K562 treated with DMSO at 1 percent for 4 hours (cell line): Measurements from ENCODE around the gene NUP62. TPM values are rescaled to one million over a fixed set of nuclear protein-coding genes. Genes with fewer than 3 reads are reported as not detected.

Source experiments
- total RNA-seq: library from RNA; unstranded; fragments of 300-600 nt; gene quantifications from 2 replicates; pipeline ENCODE4 v1.2.3, GENCODE V29; 2022; ENCODE audit not compliant: insufficient read depth

NUP62 gene
- total RNA-seq, result 53.4 and 64.9 TPM in 2 replicates

GRCh38 chr19:49929121-49929610 lies at the start of gene NUP62, which contains the start of gene ATF5:
TSS of gene NUP62 (minus strand) at chr19:49929504. CDS start at chr19:49909807, 19,697 bp downstream.
TSS of gene ATF5 (plus strand) at chr19:49929205. CDS start at chr19:49930851, 1,646 bp downstream.

DNA sequence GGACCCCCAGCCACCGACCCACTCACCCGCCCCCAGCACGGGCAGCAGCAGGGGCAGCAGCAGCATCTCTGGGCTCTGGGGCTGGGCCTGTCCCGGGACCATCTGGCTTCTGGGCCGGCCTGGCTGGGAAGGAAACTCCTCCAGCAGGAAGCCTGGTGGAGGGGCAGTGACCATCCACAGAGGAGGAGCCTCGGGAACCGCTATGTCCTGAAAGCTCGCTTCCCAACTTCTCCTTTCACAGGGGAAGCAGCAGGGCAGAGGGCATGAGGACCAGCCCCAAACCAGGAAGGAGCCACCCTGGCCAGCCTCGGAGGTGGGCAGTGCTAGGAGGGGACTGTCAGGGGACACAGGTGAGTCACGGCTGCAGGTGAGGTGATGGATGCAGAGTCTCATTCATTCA lies 31.7 kb upstream of the NUP62 start, which contains the start of gene SIGLEC11:
TSS of gene SIGLEC11 (minus strand) at position 193 of the 400 bp plus-strand sequence. CDS start at position 102, 91 bp downstream.

DNA sequence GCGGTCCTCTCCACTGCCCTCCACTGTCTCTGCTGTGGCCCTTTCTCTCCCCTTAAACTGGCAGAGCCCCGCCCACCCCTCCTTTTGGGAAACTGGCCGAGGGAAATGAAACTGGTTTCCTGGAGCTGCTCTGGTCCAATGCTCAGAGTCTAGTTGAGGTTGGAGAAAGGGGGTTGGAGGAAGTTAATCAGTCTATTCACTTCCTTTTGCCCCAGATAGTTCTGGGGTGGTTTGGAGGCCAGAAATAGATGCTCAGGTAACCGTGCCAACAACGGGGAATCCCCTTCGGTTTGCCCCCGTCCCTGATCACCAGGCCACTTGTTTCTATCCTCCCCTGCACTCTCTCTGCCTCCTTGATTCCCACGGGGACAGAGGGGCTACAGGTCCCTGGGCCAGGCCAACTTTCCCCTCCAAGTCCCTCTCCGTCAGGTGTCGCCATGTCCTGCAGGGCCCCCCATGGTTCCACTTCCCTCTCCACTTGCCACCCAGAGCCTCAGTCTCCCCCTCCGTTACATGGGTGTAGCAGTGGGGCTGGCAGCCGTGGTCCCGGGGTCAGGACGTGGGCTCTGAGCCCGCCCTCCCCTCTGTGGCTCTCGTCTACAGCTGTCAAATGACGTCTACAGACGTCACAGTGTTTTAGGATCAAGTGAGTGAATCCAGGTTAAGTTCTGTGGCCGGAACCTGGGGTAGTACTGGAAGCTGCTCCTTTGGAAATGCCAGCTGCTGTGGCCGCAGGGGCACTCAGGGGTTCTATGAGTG lies 32.3 kb downstream of the NUP62 start, which contains the start of gene IL4I1:
TSS of gene IL4I1 (minus strand) at position 25 of the 759 bp plus-strand sequence. CDS start 727 bp downstream, outside the sequence.

DNA sequence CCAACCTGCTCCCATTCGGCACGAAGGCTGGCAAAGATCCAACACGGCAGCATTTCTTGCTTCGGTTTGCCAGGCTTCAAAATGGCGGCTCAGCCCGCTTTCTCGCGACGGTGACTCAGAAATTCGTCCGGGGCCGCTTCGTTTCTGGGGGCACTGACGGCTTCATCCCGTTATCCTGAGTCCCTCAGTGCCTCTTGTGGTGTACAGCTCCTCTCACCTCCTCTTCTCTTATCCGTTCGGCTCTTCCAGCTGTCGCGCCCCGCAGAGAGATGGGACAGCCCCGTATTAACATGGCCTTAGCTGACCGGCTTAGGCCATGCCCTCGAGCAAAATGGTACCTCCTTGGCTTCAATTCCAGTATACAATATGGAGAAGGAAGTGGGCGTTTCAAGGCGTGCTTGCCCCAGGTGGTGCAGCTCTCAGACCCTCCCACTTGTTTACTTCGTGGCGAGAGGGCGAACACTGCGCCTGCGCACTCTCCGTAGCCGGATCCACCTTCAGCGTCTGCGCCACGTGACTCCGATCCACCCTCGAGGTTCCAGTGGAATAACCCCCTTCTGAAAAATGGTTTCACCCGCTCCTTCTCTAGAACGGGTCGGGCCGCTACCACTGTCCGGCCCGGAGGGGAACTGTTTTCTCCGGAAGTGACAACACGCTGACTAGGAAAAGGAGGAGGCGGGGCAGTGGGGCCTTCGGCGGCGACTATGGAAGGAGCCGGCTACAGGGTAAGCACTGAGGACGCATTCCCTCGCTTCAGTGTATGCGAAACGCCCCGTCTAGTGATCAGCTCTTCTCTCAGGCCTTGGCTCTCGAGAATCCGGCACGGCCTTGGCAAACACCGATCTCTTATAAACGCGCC lies 52.1 kb downstream of the NUP62 start, which contains the start of the genes AKT1S1 and TBC1D17:
TSS of gene AKT1S1 (minus strand) at position 336 of the 859 bp plus-strand sequence. CDS start 4,060 bp downstream, outside the sequence.
TSS of gene TBC1D17 (plus strand) at position 683 of the 859 bp plus-strand sequence. CDS start at position 705, 22 bp downstream.

GRCh38 chr19:49866933-49867782 lies 62.1 kb downstream of the NUP62 start, which contains the start of gene PNKP:
TSS of gene PNKP (minus strand) at chr19:49867576. CDS start at chr19:49867204, 372 bp downstream.

Other genes starting within 250 kb of the NUP62 start
- gene ADM5, start 239.9 kb downstream of the NUP62 start, total RNA-seq, result 9.8 and 16.9 TPM in 2 replicates
- 2.4 and 5.5 TPM in 2 replicates for gene CPT1C, start 238.4 kb downstream of the NUP62 start, total RNA-seq
- gene TSKS, start 166.2 kb downstream of the NUP62 start, total RNA-seq, result 0.90 and 5.6 TPM in 2 replicates
- gene AP2A1, start 162.5 kb downstream of the NUP62 start, total RNA-seq, result 115 and 120 TPM in 2 replicates
- 6.1 and 8.6 TPM in 2 replicates for gene FUZ, start 116.2 kb downstream of the NUP62 start, total RNA-seq
- gene MED25, start 111.2 kb downstream of the NUP62 start, total RNA-seq, result 69.4 and 83.8 TPM in 2 replicates
- gene PTOV1, start 78.3 kb downstream of the NUP62 start, total RNA-seq, result 179 and 225 TPM in 2 replicates
- 40.0 and 53.0 TPM in 2 replicates for gene PNKP, start 61.9 kb downstream of the NUP62 start, total RNA-seq
- gene AKT1S1, start 52.1 kb downstream of the NUP62 start, total RNA-seq, result 57.2 and 59.0 TPM in 2 replicates
- gene TBC1D17, start 51.8 kb downstream of the NUP62 start, total RNA-seq, result 12.7 and 15.4 TPM in 2 replicates
- gene IL4I1, start 32.6 kb downstream of the NUP62 start, total RNA-seq, result 0.91 and 2.2 TPM in 2 replicates
- 761 and 891 TPM in 2 replicates for gene ATF5, start 299 bp downstream of the NUP62 start, total RNA-seq
- not detected in 2 replicates for gene SIGLEC11, start 31.7 kb upstream of the NUP62 start, total RNA-seq
- gene VRK3, start 95.9 kb upstream of the NUP62 start, total RNA-seq, result 54.3 and 54.6 TPM in 2 replicates
- gene ZNF473, start 96.5 kb upstream of the NUP62 start, total RNA-seq, result 8.5 and 9.6 TPM in 2 replicates
- gene IZUMO2, start 233.8 kb upstream of the NUP62 start, total RNA-seq, result not detected in 2 replicates